ENCODE results near the gene GRHL1. TPM values are rescaled to one million over a fixed set of nuclear protein-coding genes. Genes with fewer than 3 reads are reported as not detected.

GRHL1 gene
- total and polyA plus RNA-seq, 2 of the 8 experiments (the other 6 are each of a cell fraction or from before 2014, with no cell fraction given) = 1.3 to 3.6 TPM

DNA sequence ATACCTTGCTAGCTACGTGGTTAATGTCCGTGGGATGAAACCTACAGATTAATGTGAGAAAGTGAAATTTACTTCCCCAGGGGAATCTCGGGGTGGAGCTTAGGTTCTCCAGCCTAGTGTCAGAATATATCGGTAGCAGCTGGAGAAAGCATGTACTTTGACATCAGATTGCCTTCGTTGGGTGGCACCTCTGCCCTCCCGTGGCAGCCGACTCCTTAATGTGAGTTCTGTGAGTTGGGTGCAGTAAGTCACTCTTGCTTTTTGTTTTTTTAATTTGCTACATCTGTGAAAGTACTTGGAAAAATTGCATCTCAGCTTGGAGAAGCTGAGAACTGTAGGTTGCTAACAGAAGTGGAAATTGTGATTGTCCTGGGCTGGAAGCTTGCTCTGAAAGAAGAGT is 95.4 kb downstream of the GRHL1 start:
- Histone ChIP-seq H2BK20ac (ENCODE audit: low read length) (no peak overlapping the region), H4K20me1 (replicated peaks in 1 of 2; ENCODE audit: control insufficient read depth in 1 of 2, insufficient read depth in 2 of 2, low read length in 2 of 2) (peaks cover 0 to 5% of the 10 kb centered on the region in 2 experiments), H3K9me3 (ENCODE audit: insufficient read depth in 2 of 2, low read depth in 1 of 2, low read length in 1 of 2) (peaks cover 0 to 8% of the 10 kb centered on the region in 2 experiments; a peak in 1 of 4 replicates), H2BK15ac (ENCODE audit: low read length) (no peak overlapping the region), H3K9ac (replicated peaks in 1 of 4; ENCODE audit: extremely low read depth in 1 of 4, low read depth in 3 of 4, low read length in 3 of 4) (no peak overlapping the region), H4K8ac (ENCODE audit: extremely low read depth, insufficient read depth, low read length) (no peak overlapping the region), H3K23ac (ENCODE audit: insufficient read length) (no peak overlapping the region), H3K36me3 (ENCODE audit: control insufficient read depth in 2 of 4, insufficient read depth in 4 of 4, low read length in 3 of 4) (peaks cover 0 to 15% (median 2%) of the 10 kb centered on the region in 4 experiments; a peak in 2 of 8 replicates), H4K5ac (ENCODE audit: insufficient read length, low read depth, low read length) (no peak overlapping the region), H2BK12ac (ENCODE audit: low read depth, low read length) (no peak overlapping the region), H2BK120ac (replicated peaks; ENCODE audit: low read depth, low read length) (no peak overlapping the region), H3K18ac (ENCODE audit: extremely low read depth, low read length) (no peak overlapping the region), H3K79me1 (ENCODE audit: low read depth, low read length) (no peaks in the 10 kb centered on the region; the same call in 1 of the 2 replicates), H3K4me2 (ENCODE audit: insufficient read depth in 1 of 2, low read depth in 2 of 2, low read length in 2 of 2) (no peak overlapping the region), H3K27ac (ENCODE audit: low read depth, low read length) (no peak overlapping the region), H3K14ac (ENCODE audit: insufficient read length) (no peak overlapping the region), H3K23me2 (ENCODE audit: low read depth, low read length) (peaks cover 8% of the 10 kb centered on the region; the same call in 1 of the 2 replicates), H3K79me2 (ENCODE audit: control insufficient read depth in 1 of 2, insufficient read depth in 2 of 2, low read length in 2 of 2) (no peaks in the 10 kb centered on the region), H4K91ac (replicated peaks; ENCODE audit: insufficient read length, low read length) (no peak overlapping the region), H3K27me3 (replicated peaks in 1 of 4; ENCODE audit: control insufficient read depth in 3 of 4, extremely low read depth in 1 of 4, insufficient read depth in 3 of 4, low read length in 3 of 4) (peaks cover 0 to 15% (median 10%) of the 10 kb centered on the region in 4 experiments; a peak in 6 of 7 replicates), H2BK5ac (ENCODE audit: low read depth, low read length) (no peak overlapping the region), H2AFZ (ENCODE audit: low read length) (no peak overlapping the region), H3K4me3 (ENCODE audit: extremely low read depth in 1 of 4, insufficient read depth in 2 of 4, low read depth in 3 of 4, low read length in 4 of 4) (no peak overlapping the region), H3K4ac (replicated peaks; ENCODE audit: insufficient read length, low read depth, low read length) (no peak overlapping the region), H3K56ac (replicated peaks; ENCODE audit: insufficient read length, low read depth, low read length) (no peak overlapping the region), H3K4me1 (replicated peaks in 1 of 4; ENCODE audit: control insufficient read depth in 3 of 4, insufficient read depth in 4 of 4, low read length in 3 of 4) (peaks cover 0 to 3% (median 1%) of the 10 kb centered on the region in 4 experiments; a peak in 3 of 7 replicates), H2AK5ac (ENCODE audit: low read depth, low read length) (no peak overlapping the region)
- FAIRE-seq (no peak), DNase-seq (ENCODE audit: low read depth in 1 of 2, low spot score in 2 of 2) (no peak)
- ChIA-PET CTCF (ENCODE audit: partially characterized antibody) (interaction anchor here (0.9 to 7.3 kb wide), 23 partner anchors 8 to 277 kb away, joined by 3 to 59 read pairs (median 8); no protein-coding TSS in a partner anchor), POLR2A (ENCODE audit: partially characterized antibody) (interaction anchor here (0.6 to 2.5 kb wide), 6 partner anchors 8 to 392 kb away, joined by 3 to 12 read pairs (median 4); no protein-coding TSS in a partner anchor)
- WGBS, 2 experiments (ENCODE audit: extremely low coverage in 1 of 2, insufficient coverage in 1 of 2, insufficient read length in 1 of 2, insufficient replicate concordance in 2 of 2, low coverage in 1 of 2, low lambda C conversion rate in 2 of 2, missing lambda C conversion rate in 1 of 2) = 85% methylated on average over 7 of the region's 7 CpGs; no CpG with 5 or more reads in 1 of the 2 experiments
- no peak for TF ChIP-seq PHF8 (conservative IDR thresholded peaks at IDR 0.05; ENCODE audit: low read depth, low read length)
- TF ChIP-seq, protein P1, sequence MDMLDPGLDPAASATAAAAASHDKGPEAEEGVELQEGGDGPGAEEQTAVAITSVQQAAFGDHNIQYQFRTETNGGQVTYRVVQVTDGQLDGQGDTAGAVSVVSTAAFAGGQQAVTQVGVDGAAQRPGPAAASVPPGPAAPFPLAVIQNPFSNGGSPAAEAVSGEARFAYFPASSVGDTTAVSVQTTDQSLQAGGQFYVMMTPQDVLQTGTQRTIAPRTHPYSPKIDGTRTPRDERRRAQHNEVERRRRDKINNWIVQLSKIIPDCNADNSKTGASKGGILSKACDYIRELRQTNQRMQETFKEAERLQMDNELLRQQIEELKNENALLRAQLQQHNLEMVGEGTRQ (IDR thresholded peaks at IDR 0.05; ENCODE audit: low read length) = no peak
- TF ChIP-seq HDAC2 (IDR thresholded peaks at IDR 0.05; ENCODE audit: borderline replicate concordance in 1 of 2, low read depth in 2 of 2, low read length in 2 of 2) = no peak
- TF ChIP-seq, protein P2, sequence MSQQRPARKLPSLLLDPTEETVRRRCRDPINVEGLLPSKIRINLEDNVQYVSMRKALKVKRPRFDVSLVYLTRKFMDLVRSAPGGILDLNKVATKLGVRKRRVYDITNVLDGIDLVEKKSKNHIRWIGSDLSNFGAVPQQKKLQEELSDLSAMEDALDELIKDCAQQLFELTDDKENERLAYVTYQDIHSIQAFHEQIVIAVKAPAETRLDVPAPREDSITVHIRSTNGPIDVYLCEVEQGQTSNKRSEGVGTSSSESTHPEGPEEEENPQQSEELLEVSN (IDR thresholded peaks at IDR 0.05) = no peak
- TF ChIP-seq CTBP2 (IDR thresholded peaks at IDR 0.05; ENCODE audit: borderline replicate concordance, insufficient read depth, insufficient read length, low read length) = no peak
- TF ChIP-seq BCL11A (IDR thresholded peaks at IDR 0.05; ENCODE audit: low read depth in 2 of 2, low read length in 2 of 2) = no peak

Measured in H1 (cell line).